ENCODE results near the gene PSENEN.
"Not testable (repeated sequence)": the region's sequence is repeated elsewhere in the genome, so short reads cannot be mapped to it uniquely, and the experiment has no call there.

The PSENEN gene

GRCh38 chr19:35792312-35792711 lies 46.9 kb downstream of the PSENEN start:
- TF ChIP-seq, protein P1, sequence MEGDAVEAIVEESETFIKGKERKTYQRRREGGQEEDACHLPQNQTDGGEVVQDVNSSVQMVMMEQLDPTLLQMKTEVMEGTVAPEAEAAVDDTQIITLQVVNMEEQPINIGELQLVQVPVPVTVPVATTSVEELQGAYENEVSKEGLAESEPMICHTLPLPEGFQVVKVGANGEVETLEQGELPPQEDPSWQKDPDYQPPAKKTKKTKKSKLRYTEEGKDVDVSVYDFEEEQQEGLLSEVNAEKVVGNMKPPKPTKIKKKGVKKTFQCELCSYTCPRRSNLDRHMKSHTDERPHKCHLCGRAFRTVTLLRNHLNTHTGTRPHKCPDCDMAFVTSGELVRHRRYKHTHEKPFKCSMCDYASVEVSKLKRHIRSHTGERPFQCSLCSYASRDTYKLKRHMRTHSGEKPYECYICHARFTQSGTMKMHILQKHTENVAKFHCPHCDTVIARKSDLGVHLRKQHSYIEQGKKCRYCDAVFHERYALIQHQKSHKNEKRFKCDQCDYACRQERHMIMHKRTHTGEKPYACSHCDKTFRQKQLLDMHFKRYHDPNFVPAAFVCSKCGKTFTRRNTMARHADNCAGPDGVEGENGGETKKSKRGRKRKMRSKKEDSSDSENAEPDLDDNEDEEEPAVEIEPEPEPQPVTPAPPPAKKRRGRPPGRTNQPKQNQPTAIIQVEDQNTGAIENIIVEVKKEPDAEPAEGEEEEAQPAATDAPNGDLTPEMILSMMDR (IDR thresholded peaks at IDR 0.05; ENCODE audit: control extremely low read depth, extremely low read depth, low read depth, missing control alignments), result no peak
- DNase-seq (ENCODE audit: extremely low spot score), result no peak
- ChIA-PET POLR2A (interaction anchor here (0.5 kb wide), 1 partner anchor 92 kb away, joined by 3 read pairs; no protein-coding TSS in a partner anchor), CTCF (no interaction called here)

DNA sequence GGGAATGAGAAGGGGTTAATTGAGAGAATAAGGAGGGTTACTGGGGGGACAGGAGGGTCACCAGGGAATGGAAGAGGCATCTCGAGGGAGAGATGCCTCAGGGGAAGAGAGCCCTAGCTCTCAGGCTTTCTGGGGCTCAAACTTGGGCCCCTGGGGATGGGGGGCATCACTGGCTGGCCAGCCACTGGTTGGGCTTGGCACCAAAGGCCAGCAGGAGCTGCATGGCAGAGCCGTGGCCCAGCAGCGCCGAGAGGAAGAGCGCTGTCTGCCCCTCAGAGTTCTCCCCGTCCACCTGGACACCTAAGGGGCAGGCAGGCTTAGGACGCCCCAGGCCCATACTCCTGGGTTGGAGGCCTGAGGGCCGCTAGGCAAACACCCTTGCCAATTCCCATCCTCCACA lies 47.4 kb downstream of the PSENEN start:
- DNase-seq (ENCODE audit: extremely low spot score), result no peak
- ChIA-PET CTCF (no interaction called here), POLR2A (no interaction called here)
- TF ChIP-seq, protein P1 (IDR thresholded peaks at IDR 0.05; ENCODE audit: control extremely low read depth, extremely low read depth, low read depth, missing control alignments), result no peak

DNA sequence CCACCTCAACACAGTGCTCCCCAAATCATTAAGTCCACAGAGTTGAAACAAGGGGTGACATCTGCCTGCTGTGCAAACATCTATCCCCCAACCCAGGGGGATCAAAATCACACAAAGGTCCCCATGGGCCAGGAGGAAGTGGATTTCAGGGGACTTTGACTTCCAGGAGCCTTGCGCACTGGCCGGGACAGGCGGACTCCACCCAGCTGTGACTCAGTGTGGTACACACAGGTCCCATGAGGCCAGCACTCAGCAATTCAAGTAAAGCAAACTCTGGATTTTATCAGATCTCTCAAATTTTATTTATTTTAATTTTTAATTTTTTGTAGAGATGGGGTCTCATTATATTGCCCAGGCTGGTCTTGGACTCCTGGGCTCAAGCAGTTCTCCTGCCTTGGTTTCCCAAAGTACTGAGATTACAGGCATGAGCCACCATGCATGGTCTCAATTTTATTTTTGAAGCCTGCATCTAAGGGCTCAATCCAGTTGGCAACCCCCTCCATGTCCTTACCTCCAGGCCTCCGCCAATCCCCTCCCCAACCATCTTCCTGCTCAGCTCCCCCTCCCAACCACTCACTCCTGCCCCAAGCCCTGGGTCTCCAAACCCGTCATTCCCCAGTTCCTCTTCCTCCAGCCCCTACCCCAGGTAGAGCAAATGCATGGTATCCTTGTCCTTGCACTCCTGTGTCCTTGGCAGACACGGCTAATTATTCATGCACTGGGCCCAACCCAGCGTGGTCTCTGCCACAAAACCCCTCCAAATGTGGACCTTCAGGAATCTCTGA lies 48.1 kb downstream of the PSENEN start:
- ChIA-PET POLR2A (no interaction called here), CTCF (no interaction called here)
- TF ChIP-seq, protein P1 (IDR thresholded peaks at IDR 0.05; ENCODE audit: control extremely low read depth, extremely low read depth, low read depth, missing control alignments), result no peak
- DNase-seq (ENCODE audit: extremely low spot score), result no peak

DNA sequence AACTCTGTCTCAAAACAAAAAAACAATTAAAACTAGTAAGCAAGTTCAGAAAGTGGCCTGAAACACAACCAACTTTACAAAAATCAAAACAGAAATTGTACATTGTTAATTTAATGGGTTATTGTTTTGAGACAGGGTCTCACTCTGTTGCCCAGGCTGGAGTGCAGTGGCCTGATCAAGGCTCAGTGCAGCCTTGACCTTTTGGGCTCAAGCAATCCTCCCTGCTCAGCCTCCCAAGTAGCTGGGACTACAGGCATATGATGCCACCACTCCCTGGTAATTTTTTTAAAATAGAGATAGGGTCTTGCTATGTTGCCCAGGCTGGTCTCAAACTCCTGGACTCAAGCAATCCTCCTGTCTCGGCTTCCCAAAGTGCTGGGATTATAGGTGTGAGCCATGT lies 50.1 kb downstream of the PSENEN start:
- CTCF ChIA-PET; DNase-seq (ENCODE audit: extremely low spot score); POLR2A ChIA-PET: not testable (repeated sequence)
